ENCODE measurements around the gene MAP3K15. TPM values are rescaled to one million over a fixed set of nuclear protein-coding genes. Genes with fewer than 3 reads are reported as not detected.
A peak's percentile ranks its signal among the peaks of the same experiment; 100 is the strongest.

MAP3K15 gene
- polyA plus RNA-seq, 3 donors, result not detected

GRCh38 chrX:19372170-19372546 is 143.2 kb downstream of the MAP3K15 start:
- Mint-ChIP-seq H3K4me3 (peak overlapping the region; percentile 77 to 92), H3K27me3 (ENCODE audit: low read depth in 3 of 3) (peaks cover 0 to 10% (median 3%) of the 10 kb centered on the region in 3 donors), H3K4me1 (peaks cover 16% of the 10 kb centered on the region), H3K9me3 (no peaks in the 10 kb centered on the region), H3K36me3 (no peaks in the 10 kb centered on the region), H3K27ac (peak overlapping the region in 3 of 7 donors; percentile 10 to 78 (median 66))
- peaks cover 12 to 16% of the 10 kb centered on the region in 2 donors for H3K4me1 ChIP-seq (ENCODE audit: control insufficient read depth in 1 of 2, insufficient read depth in 2 of 2, low read length in 2 of 2)
- H3K4me3 ChIP-seq (replicated peaks in 1 of 3; ENCODE audit: low read depth in 2 of 3, low read length in 3 of 3), result peak overlapping the region; percentile 12 to 71 (median 41)
- no peak overlapping the region for H3K9ac ChIP-seq (ENCODE audit: insufficient read depth, low read length, poor library complexity, severe bottlenecking)
- 3% methylated on average over 5 of the region's 9 CpGs for WGBS (ENCODE audit: insufficient coverage)
- intact Hi-C loops (cut with micrococcal nuclease), result no loop called here
- TF ChIP-seq CTCF (IDR thresholded peaks at IDR 0.05), result peak; percentile 62
- no peak overlapping the region for H3K27ac ChIP-seq (ENCODE audit: low read depth in 1 of 2, low read length in 2 of 2)
- H3K27me3 ChIP-seq (ENCODE audit: control insufficient read depth in 2 of 2, insufficient read depth in 2 of 2, low read length in 2 of 2), result no peaks in the 10 kb centered on the region
- no peaks in the 10 kb centered on the region for H3K9me3 ChIP-seq (replicated peaks in 1 of 2; ENCODE audit: control insufficient read depth in 1 of 2, insufficient read depth in 1 of 2, low read length in 2 of 2)
- H3K36me3 ChIP-seq (replicated peaks in 1 of 2; ENCODE audit: control insufficient read depth in 1 of 2, insufficient read depth in 2 of 2, low read length in 2 of 2), result no peaks in the 10 kb centered on the region
- peak; percentile 50 to 55 (median 52) for DNase-seq
- no peaks in the 10 kb centered on the region for H3K79me2 ChIP-seq (ENCODE audit: insufficient read depth, low read length)
- H2AFZ ChIP-seq (ENCODE audit: insufficient read depth, low read depth, low read length, poor library complexity, severe bottlenecking), result peak overlapping the region; percentile 76
- H4K20me1 ChIP-seq (ENCODE audit: insufficient read depth, low read length), result no peaks in the 10 kb centered on the region
- H3K4me2 ChIP-seq (replicated peaks; ENCODE audit: extremely low read depth, low read length, poor library complexity, severe bottlenecking), result peak overlapping the region; percentile 75

- DNase-seq, result no peak
- intact Hi-C loops (cut with micrococcal nuclease), result no loop called here
- no peak overlapping the region for H3K27ac Mint-ChIP-seq
- Histone ChIP-seq H3K4me2 (replicated peaks; ENCODE audit: extremely low read depth, low read length, poor library complexity, severe bottlenecking) (no peak overlapping the region), H2AFZ (ENCODE audit: insufficient read depth, low read depth, low read length, poor library complexity, severe bottlenecking) (no peak overlapping the region), H3K27ac (ENCODE audit: low read depth in 1 of 2, low read length in 2 of 2) (no peak overlapping the region), H3K27me3 (ENCODE audit: control insufficient read depth in 2 of 2, insufficient read depth in 2 of 2, low read length in 2 of 2) (no peaks in the 10 kb centered on the region), H4K20me1 (ENCODE audit: insufficient read depth, low read length) (no peaks in the 10 kb centered on the region), H3K79me2 (ENCODE audit: insufficient read depth, low read length) (no peaks in the 10 kb centered on the region), H3K4me1 (ENCODE audit: control insufficient read depth in 1 of 2, insufficient read depth in 2 of 2, low read length in 2 of 2) (peaks cover 12 to 16% of the 10 kb centered on the region in 2 donors), H3K9me3 (replicated peaks in 1 of 2; ENCODE audit: control insufficient read depth in 1 of 2, insufficient read depth in 1 of 2, low read length in 2 of 2) (no peaks in the 10 kb centered on the region), H3K36me3 (replicated peaks in 1 of 2; ENCODE audit: control insufficient read depth in 1 of 2, insufficient read depth in 2 of 2, low read length in 2 of 2) (no peaks in the 10 kb centered on the region), H3K9ac (ENCODE audit: insufficient read depth, low read length, poor library complexity, severe bottlenecking) (no peak overlapping the region), H3K4me3 (replicated peaks in 1 of 3; ENCODE audit: low read depth in 2 of 3, low read length in 3 of 3) (no peak overlapping the region)
- peaks cover 0 to 10% (median 3%) of the 10 kb centered on the region in 3 donors for H3K27me3 Mint-ChIP-seq (ENCODE audit: low read depth in 3 of 3)
- peaks cover 16% of the 10 kb centered on the region for H3K4me1 Mint-ChIP-seq
- H3K36me3 Mint-ChIP-seq, result peaks cover 5 to 9% of the 10 kb centered on the region in 2 donors
- H3K4me3 Mint-ChIP-seq, result no peak overlapping the region
- 83% methylated on average over 1 of the region's 5 CpGs for WGBS (ENCODE audit: insufficient coverage)
- TF ChIP-seq CTCF (IDR thresholded peaks at IDR 0.05), result no peak
- H3K9me3 Mint-ChIP-seq, result peaks cover 0 to 7% (median 2%) of the 10 kb centered on the region in 7 donors
Observed at GRCh38 chrX:19370061-19370460, 145.2 kb downstream of the MAP3K15 start.

Data from CD14-positive monocyte (primary cell).